ENCODE measurements around the gene ZSWIM1. TPM values are rescaled to one million over a fixed set of nuclear protein-coding genes. Genes with fewer than 3 reads are reported as not detected.

The ZSWIM1 gene
- total and polyA plus RNA-seq, 2 of the 13 experiments (the other 11 are each of a cell fraction or from before 2014, with no cell fraction given) = 9.5 to 11.7 TPM

DNA sequence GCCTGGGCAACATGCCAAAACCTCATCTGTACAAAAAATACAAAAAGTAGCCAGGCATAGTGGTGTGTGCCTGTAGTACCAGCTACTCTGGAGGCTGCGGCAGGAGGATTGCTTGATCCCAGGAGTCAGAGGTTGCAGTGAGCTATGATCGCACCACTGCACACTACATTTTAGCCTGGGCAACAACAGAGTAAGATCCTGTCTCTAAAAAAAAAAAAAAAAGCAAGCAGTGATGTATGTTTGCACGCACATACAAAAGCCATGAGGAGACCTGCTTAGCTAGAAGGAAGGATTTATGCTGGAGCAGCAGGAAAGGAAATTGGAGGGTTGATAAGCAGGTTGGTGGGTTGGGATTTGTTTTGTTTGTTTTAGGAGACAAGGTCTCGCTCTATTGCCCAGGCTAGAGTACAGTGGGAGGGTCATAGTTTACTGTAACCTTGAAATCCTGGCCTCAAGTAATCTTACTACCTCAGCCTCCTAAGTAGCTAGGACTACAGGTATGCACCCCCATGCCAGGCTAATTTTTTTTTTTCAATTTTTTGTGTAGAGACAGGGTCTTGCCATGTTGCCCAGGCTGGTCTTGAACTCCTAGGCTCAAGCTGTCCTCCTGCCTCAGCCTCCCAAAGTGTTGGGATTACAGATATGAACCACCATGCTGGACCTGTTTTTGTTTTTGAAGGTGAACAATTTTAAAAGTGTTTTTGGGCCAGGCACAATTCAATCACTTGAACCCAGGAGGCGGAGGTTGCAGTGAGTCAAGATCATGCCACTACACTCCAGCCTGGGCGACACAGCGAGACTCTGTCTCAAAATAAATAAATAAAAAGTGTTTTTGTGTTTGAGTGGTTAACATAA, 19.6 kb upstream of the ZSWIM1 start (continued):
- TF ChIP-seq, protein P1, sequence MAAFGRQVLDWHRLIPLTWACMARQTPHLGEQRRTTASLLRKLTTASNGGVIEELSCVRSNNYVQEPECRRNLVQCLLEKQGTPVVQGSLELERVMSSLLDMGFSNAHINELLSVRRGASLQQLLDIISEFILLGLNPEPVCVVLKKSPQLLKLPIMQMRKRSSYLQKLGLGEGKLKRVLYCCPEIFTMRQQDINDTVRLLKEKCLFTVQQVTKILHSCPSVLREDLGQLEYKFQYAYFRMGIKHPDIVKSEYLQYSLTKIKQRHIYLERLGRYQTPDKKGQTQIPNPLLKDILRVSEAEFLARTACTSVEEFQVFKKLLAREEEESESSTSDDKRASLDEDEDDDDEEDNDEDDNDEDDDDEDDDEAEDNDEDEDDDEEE (CRISPR knock-in tag; IDR thresholded peaks at IDR 0.05) = no peak
- no peak for TF ChIP-seq PAF1 (CRISPR knock-in tag; IDR thresholded peaks at IDR 0.05)
- TF ChIP-seq, protein P2, sequence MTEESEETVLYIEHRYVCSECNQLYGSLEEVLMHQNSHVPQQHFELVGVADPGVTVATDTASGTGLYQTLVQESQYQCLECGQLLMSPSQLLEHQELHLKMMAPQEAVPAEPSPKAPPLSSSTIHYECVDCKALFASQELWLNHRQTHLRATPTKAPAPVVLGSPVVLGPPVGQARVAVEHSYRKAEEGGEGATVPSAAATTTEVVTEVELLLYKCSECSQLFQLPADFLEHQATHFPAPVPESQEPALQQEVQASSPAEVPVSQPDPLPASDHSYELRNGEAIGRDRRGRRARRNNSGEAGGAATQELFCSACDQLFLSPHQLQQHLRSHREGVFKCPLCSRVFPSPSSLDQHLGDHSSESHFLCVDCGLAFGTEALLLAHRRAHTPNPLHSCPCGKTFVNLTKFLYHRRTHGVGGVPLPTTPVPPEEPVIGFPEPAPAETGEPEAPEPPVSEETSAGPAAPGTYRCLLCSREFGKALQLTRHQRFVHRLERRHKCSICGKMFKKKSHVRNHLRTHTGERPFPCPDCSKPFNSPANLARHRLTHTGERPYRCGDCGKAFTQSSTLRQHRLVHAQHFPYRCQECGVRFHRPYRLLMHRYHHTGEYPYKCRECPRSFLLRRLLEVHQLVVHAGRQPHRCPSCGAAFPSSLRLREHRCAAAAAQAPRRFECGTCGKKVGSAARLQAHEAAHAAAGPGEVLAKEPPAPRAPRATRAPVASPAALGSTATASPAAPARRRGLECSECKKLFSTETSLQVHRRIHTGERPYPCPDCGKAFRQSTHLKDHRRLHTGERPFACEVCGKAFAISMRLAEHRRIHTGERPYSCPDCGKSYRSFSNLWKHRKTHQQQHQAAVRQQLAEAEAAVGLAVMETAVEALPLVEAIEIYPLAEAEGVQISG (CRISPR knock-in tag; IDR thresholded peaks at IDR 0.05) = no peak
- TF ChIP-seq ZNF350 (CRISPR knock-in tag; IDR thresholded peaks at IDR 0.05; ENCODE audit: borderline replicate concordance, low read depth) = no peak
- no peak for TF ChIP-seq ZNF180 (CRISPR knock-in tag; IDR thresholded peaks at IDR 0.05; ENCODE audit: borderline replicate concordance, low read depth)
- TF ChIP-seq NCOR1 (IDR thresholded peaks at IDR 0.05; ENCODE audit: borderline replicate concordance, low read length) = no peak
- TF ChIP-seq SNRNP70 (IDR thresholded peaks at IDR 0.05; ENCODE audit: low read depth, low read length) = no peak
- no peak for TF ChIP-seq STAT6 (CRISPR knock-in tag; IDR thresholded peaks at IDR 0.05; ENCODE audit: borderline replicate concordance)
- TF ChIP-seq CBX1 (IDR thresholded peaks at IDR 0.05; ENCODE audit: low read depth) = no peak
- no peak for TF ChIP-seq NONO (IDR thresholded peaks at IDR 0.05)
- 0 out of 2 replicates have a peak, but pooled peaks have one; percentile 24 for TF ChIP-seq NONO (CRISPR knock-in tag; conservative IDR thresholded peaks at IDR 0.05)
- TF ChIP-seq, protein P3, sequence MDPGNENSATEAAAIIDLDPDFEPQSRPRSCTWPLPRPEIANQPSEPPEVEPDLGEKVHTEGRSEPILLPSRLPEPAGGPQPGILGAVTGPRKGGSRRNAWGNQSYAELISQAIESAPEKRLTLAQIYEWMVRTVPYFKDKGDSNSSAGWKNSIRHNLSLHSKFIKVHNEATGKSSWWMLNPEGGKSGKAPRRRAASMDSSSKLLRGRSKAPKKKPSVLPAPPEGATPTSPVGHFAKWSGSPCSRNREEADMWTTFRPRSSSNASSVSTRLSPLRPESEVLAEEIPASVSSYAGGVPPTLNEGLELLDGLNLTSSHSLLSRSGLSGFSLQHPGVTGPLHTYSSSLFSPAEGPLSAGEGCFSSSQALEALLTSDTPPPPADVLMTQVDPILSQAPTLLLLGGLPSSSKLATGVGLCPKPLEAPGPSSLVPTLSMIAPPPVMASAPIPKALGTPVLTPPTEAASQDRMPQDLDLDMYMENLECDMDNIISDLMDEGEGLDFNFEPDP (CRISPR knock-in tag; conservative IDR thresholded peaks at IDR 0.05) = 0 out of 2 replicates have a peak, but pooled peaks have one; percentile 52
- TF ChIP-seq ZBTB7B (CRISPR knock-in tag; IDR thresholded peaks at IDR 0.05) = peak; percentile 67; the same call in 1 of the 2 replicates
- no peak for TF ChIP-seq RNF2 (conservative IDR thresholded peaks at IDR 0.05; ENCODE audit: low read depth)
- TF ChIP-seq DBP (CRISPR knock-in tag; IDR thresholded peaks at IDR 0.05; ENCODE audit: not compliant biosample characterization) = no peak
- no peak for TF ChIP-seq MAZ (IDR thresholded peaks at IDR 0.05; ENCODE audit: borderline replicate concordance, low read depth, low read length)
- TF ChIP-seq MAZ (CRISPR knock-in tag; IDR thresholded peaks at IDR 0.05; ENCODE audit: low read depth) = 0 out of 2 replicates have a peak, but pooled peaks have one; percentile 39
- TF ChIP-seq ZNF333 (CRISPR knock-in tag; IDR thresholded peaks at IDR 0.05; ENCODE audit: borderline replicate concordance) = no peak
- TF ChIP-seq HCFC1 (IDR thresholded peaks at IDR 0.05; ENCODE audit: low read depth, low read length) = no peak
- TF ChIP-seq CCDC6 (CRISPR knock-in tag; IDR thresholded peaks at IDR 0.05) = no peak
